Gastroesophageal sphincter (tissue), 4 donors: ENCODE measurements around the gene ZMAT5. TPM values are rescaled to one million over a fixed set of nuclear protein-coding genes. Genes with fewer than 3 reads are reported as not detected.

Source experiments
- ATAC-seq: fragments of 150-250 bp; one replicate; pipeline ENCODE4 v1.9.1; 2016; ENCODE audit warnings: mild to moderate bottlenecking, moderate library complexity
- H3K27ac ChIP-seq, 4 donors: fragments of 200-600 bp; sonication (generic) in 3 of 4; 1 replicate in 3 of 4; 2 replicates in 1 of 4; pipeline ENCODE4 v1.5.1; 2016 to 2019
- H3K27me3 ChIP-seq: fragments of 200-600 bp; sonication (generic); one replicate; pipeline ENCODE4 v1.5.1; 2019
- H3K36me3 ChIP-seq, 2 donors: fragments of 200-600 bp; sonication (generic); one replicate each; pipeline ENCODE4 v1.5.1; 2019; ENCODE audit warnings: control low read depth in 1 of 2
- H3K4me1 ChIP-seq, 3 donors: fragments of 200-600 bp; sonication (generic); 1 replicate in 2 of 3; 2 replicates in 1 of 3; pipeline ENCODE4 v1.5.1; 2016 to 2019; ENCODE audit warnings: control low read depth in 2 of 3
- H3K4me3 ChIP-seq, 2 donors: fragments of 200-600 bp; sonication (generic); one replicate each; pipeline ENCODE4 v1.5.1; 2019; ENCODE audit warnings: mild to moderate bottlenecking in 1 of 2, moderate library complexity in 1 of 2
- H3K9me3 ChIP-seq, 3 donors: fragments of 200-600 bp; sonication (generic); one replicate each; pipeline ENCODE4 v1.5.1; 2017 to 2019; ENCODE audit warnings: control low read depth in 2 of 3
- EP300 ChIP-seq: sonication (generic); formaldehyde crosslinking; IDR thresholded peaks from one replicate; pipeline ENCODE4 v1.6.1; 2017; ENCODE audit warnings: antibody characterized with exemption, mild to moderate bottlenecking
- POLR2A ChIP-seq, 2 donors: fragments of 450-650 bp; IDR thresholded peaks; one replicate each; pipeline ENCODE4 v1.6.1; 2017; ENCODE audit warnings: antibody characterized with exemption in 2 of 2, mild to moderate bottlenecking in 2 of 2, moderate library complexity in 1 of 2
- POLR2AphosphoS5 ChIP-seq: sonication (generic); formaldehyde crosslinking; IDR thresholded peaks from one replicate; pipeline ENCODE4 v1.6.1; 2017; ENCODE audit warnings: antibody characterized with exemption
- WGBS, 2 donors: methylation state at CpG; one replicate each; pipeline ENCODE4 v1.1.5; 2018; ENCODE audit warnings: low coverage in 1 of 2; 5-methylcytosine and 5-hydroxymethylcytosine counted together
- total RNA-seq, 4 donors: library from RNA; depleted of rRNA; stranded (reverse); fragments of >200 nt; gene quantifications; one replicate each; pipeline ENCODE4 v1.1.0, GENCODE V29; 2016
- TF ChIP-seq, protein P1 (sequence below), 4 experiments: fragments of 200-600 bp in 2 of 4; fragments of 450-650 bp in 2 of 4; sonication (generic) in 1 of 4; IDR thresholded peaks; one replicate each; pipeline ENCODE4 v1.5.1; 2017 to 2019; ENCODE audit warnings: antibody characterized with exemption in 4 of 4, mild to moderate bottlenecking in 2 of 4, moderate library complexity in 2 of 4

The ZMAT5 gene
- total RNA-seq, 4 donors from 2014 or later, result 10.6 to 26.5 (median 17.1) TPM

GRCh38 chr22:29706486-29706885 lies 60.3 kb downstream of the ZMAT5 start:
- ATAC-seq, result no peak
- no peaks in the 10 kb centered on the region for H3K36me3 ChIP-seq
- no peak overlapping the region for H3K4me3 ChIP-seq
- WGBS, 2 donors, result 40 to 47% methylated on average over 2 to 3 of the region's 9 CpGs
- peaks cover 0 to 48% (median 5%) of the 10 kb centered on the region in 3 donors for H3K4me1 ChIP-seq
- no peak overlapping the region for H3K27ac ChIP-seq
- peaks cover 99% of the 10 kb centered on the region for H3K27me3 ChIP-seq
- TF ChIP-seq, protein P1, sequence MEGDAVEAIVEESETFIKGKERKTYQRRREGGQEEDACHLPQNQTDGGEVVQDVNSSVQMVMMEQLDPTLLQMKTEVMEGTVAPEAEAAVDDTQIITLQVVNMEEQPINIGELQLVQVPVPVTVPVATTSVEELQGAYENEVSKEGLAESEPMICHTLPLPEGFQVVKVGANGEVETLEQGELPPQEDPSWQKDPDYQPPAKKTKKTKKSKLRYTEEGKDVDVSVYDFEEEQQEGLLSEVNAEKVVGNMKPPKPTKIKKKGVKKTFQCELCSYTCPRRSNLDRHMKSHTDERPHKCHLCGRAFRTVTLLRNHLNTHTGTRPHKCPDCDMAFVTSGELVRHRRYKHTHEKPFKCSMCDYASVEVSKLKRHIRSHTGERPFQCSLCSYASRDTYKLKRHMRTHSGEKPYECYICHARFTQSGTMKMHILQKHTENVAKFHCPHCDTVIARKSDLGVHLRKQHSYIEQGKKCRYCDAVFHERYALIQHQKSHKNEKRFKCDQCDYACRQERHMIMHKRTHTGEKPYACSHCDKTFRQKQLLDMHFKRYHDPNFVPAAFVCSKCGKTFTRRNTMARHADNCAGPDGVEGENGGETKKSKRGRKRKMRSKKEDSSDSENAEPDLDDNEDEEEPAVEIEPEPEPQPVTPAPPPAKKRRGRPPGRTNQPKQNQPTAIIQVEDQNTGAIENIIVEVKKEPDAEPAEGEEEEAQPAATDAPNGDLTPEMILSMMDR (IDR thresholded peaks at IDR 0.05), result no peak
- TF ChIP-seq EP300 (no peak), POLR2AphosphoS5 (no peak)
- no peaks in the 10 kb centered on the region for H3K9me3 ChIP-seq

GRCh38 chr22:29705651-29706050 lies 61.2 kb downstream of the ZMAT5 start:
- Histone ChIP-seq H3K27me3 (peaks cover 99% of the 10 kb centered on the region), H3K9me3 (no peaks in the 10 kb centered on the region), H3K36me3 (no peaks in the 10 kb centered on the region), H3K27ac (peak overlapping the region in 3 of 4 donors; percentile 33 to 48 (median 43)), H3K4me3 (no peak overlapping the region), H3K4me1 (peaks cover 0 to 54% (median 5%) of the 10 kb centered on the region in 3 donors)
- no peak for TF ChIP-seq POLR2A (IDR thresholded peaks at IDR 0.05)
- TF ChIP-seq POLR2AphosphoS5, result no peak
- TF ChIP-seq EP300, result no peak
- TF ChIP-seq, protein P1 (IDR thresholded peaks at IDR 0.05), result no peak
- no peak for ATAC-seq
- 100% methylated on average over 1 of the region's 7 CpGs; no CpG with 5 or more reads in 1 of the 2 donors for WGBS, 2 donors

GRCh38 chr22:29704528-29705285 lies 62.1 kb downstream of the ZMAT5 start:
- Histone ChIP-seq H3K9me3 (no peaks in the 10 kb centered on the region), H3K27me3 (peaks cover 97% of the 10 kb centered on the region), H3K4me3 (no peak overlapping the region), H3K4me1 (peaks cover 0 to 58% (median 5%) of the 10 kb centered on the region in 3 donors), H3K27ac (peak overlapping the region in 3 of 4 donors; percentile 33 to 48 (median 43)), H3K36me3 (no peaks in the 10 kb centered on the region)
- 7 to 38% methylated on average over 3 to 4 of the region's 14 CpGs for WGBS, 2 donors
- no peak for TF ChIP-seq EP300
- no peak for TF ChIP-seq POLR2A (IDR thresholded peaks at IDR 0.05)
- no peak for TF ChIP-seq POLR2AphosphoS5
- TF ChIP-seq, protein P1 (IDR thresholded peaks at IDR 0.05), result no peak
- no peak for ATAC-seq

- no peak for ATAC-seq
- peaks cover 0 to 58% (median 5%) of the 10 kb centered on the region in 3 donors for H3K4me1 ChIP-seq
- no peaks in the 10 kb centered on the region for H3K9me3 ChIP-seq
- H3K4me3 ChIP-seq, result no peak overlapping the region
- TF ChIP-seq POLR2A (IDR thresholded peaks at IDR 0.05), result no peak
- no peak for TF ChIP-seq POLR2AphosphoS5
- TF ChIP-seq EP300, result no peak
- TF ChIP-seq, protein P1 (IDR thresholded peaks at IDR 0.05), result no peak
- 17 to 20% methylated on average over 1 of the region's 7 CpGs for WGBS, 2 donors
- H3K27me3 ChIP-seq, result peaks cover 86% of the 10 kb centered on the region
- peak overlapping the region in 2 of 4 donors; percentile 27 to 35 for H3K27ac ChIP-seq
- no peaks in the 10 kb centered on the region for H3K36me3 ChIP-seq
Observed at GRCh38 chr22:29703569-29704195, 63.1 kb downstream of the ZMAT5 start.
